Keratinocyte (primary cell): ENCODE measurements around the gene ZBTB44. TPM values are rescaled to one million over a fixed set of nuclear protein-coding genes. Genes with fewer than 3 reads are reported as not detected.

Source experiments
- DNase-seq: peaks from one replicate; pipeline ENCODE4 v3.0.0-alpha.2; 2011; ENCODE audit warnings: low read depth, missing footprints, low spot score
- FAIRE-seq: peaks from 2 replicates; lab custom pipeline; 2011; peaks lifted over from hg19 to GRCh38; lab: Jason Lieb, UNC
- H2AFZ ChIP-seq: 2 replicates; pipeline ENCODE4 v1.6.0; 2012; ENCODE audit warnings: low read length, control low read depth, inconsistent platforms; ENCODE audit not compliant: control insufficient read depth
- H3K27ac ChIP-seq: 2 replicates; pipeline ENCODE4 v1.5.1; 2011; ENCODE audit warnings: low read length; ENCODE audit not compliant: control insufficient read depth, insufficient read depth
- H3K27me3 ChIP-seq: 3 replicates; pipeline ENCODE4 v1.6.0; 2011; ENCODE audit warnings: low read length; ENCODE audit not compliant: control insufficient read depth, insufficient read depth; ENCODE audit errors: extremely low read depth
- H3K36me3 ChIP-seq, 2 experiments: 2 replicates in 1 of 2; 3 replicates in 1 of 2; pipeline ENCODE4 v1.5.1; 2011; ENCODE audit warnings: low read length in 2 of 2, mild to moderate bottlenecking in 1 of 2; ENCODE audit not compliant: control insufficient read depth in 2 of 2, insufficient read depth in 2 of 2; ENCODE audit errors: extremely low read depth in 1 of 2
- H3K4me1 ChIP-seq: 3 replicates; pipeline ENCODE4 v1.5.1; 2011; ENCODE audit warnings: low read length; ENCODE audit not compliant: control insufficient read depth, insufficient read depth; ENCODE audit errors: extremely low read depth
- H3K4me2 ChIP-seq: 3 replicates; pipeline ENCODE4 v1.6.0; 2011; ENCODE audit warnings: low read depth, low read length; ENCODE audit not compliant: control insufficient read depth, insufficient read depth; ENCODE audit errors: extremely low read depth
- H3K4me3 ChIP-seq, 3 experiments: fragments of 200-600 bp in 1 of 3; sonication (generic) in 1 of 3; 2 replicates in 2 of 3; 3 replicates in 1 of 3; pipeline ENCODE4 v1.5.1; 2011 to 2016; ENCODE audit warnings: low read length in 3 of 3, mild to moderate bottlenecking in 3 of 3, control low read depth in 2 of 3, inconsistent platforms in 1 of 3, low read depth in 1 of 3, mixed read lengths in 1 of 3, mixed run types in 1 of 3, moderate library complexity in 1 of 3; ENCODE audit not compliant: control insufficient read depth in 2 of 3, insufficient read depth in 2 of 3; ENCODE audit errors: extremely low read depth in 1 of 3
- H3K79me2 ChIP-seq: 2 replicates; pipeline ENCODE4 v1.6.0; 2012; ENCODE audit warnings: low read length; ENCODE audit not compliant: control insufficient read depth, insufficient read depth
- H3K9ac ChIP-seq: 3 replicates; pipeline ENCODE4 v1.6.0; 2011; ENCODE audit warnings: low read length; ENCODE audit not compliant: control insufficient read depth, insufficient read depth; ENCODE audit errors: extremely low read depth
- H3K9me1 ChIP-seq: 3 replicates; pipeline ENCODE4 v1.6.0; 2011; ENCODE audit warnings: low read length; ENCODE audit not compliant: control insufficient read depth, insufficient read depth; ENCODE audit errors: extremely low read depth
- H3K9me3 ChIP-seq: 2 replicates; pipeline ENCODE4 v1.5.1; 2012; ENCODE audit warnings: low read depth, low read length; ENCODE audit not compliant: control insufficient read depth
- H4K20me1 ChIP-seq: 3 replicates; pipeline ENCODE4 v1.6.0; 2011; ENCODE audit warnings: low read length; ENCODE audit not compliant: control insufficient read depth, insufficient read depth; ENCODE audit errors: extremely low read depth
- EZH2 ChIP-seq: IDR thresholded peaks from one replicate; pipeline ENCODE4 v1.6.1; 2012; ENCODE audit warnings: inconsistent platforms, mild to moderate bottlenecking, low read length, moderate library complexity
- dilution Hi-C: fragments of 300-500 bp; cut with MboI; formaldehyde crosslinking; loops from one replicate; pipeline ENCODE4 v1.7.0; 2020; ENCODE audit warnings: low sequenced_read_pairs; ENCODE audit not compliant: extremely low pct_ligation_motif_present
- polyA plus RNA-seq, 5 experiments: library from polyadenylated mRNA; depleted of rRNA in 3 of 5; stranded (reverse) in 3 of 5; stranded (forward) in 1 of 5; unstranded in 1 of 5; fragments of >200 nt; gene quantifications; 1 replicate in 1 of 5; 2 replicates in 3 of 5; 3 replicates in 1 of 5; pipeline versions ENCODE4 v1.2.1 to v1.2.3, GENCODE V29; 2011 to 2012; ENCODE audit warnings: missing spikeins in 2 of 5, low read depth in 1 of 5, low replicate concordance in 1 of 5
- TF ChIP-seq, protein P1 (sequence below), 3 experiments: IDR thresholded peaks in 1 of 3; conservative IDR thresholded peaks in 1 of 3; optimal IDR thresholded peaks in 1 of 3; 2 replicates in 2 of 3; 3 replicates in 1 of 3; pipeline versions ENCODE3 to v1.5.1; 2011; ENCODE audit warnings: low read length in 3 of 3, mild to moderate bottlenecking in 3 of 3, moderate library complexity in 2 of 3, control low read depth in 1 of 3, inconsistent platforms in 1 of 3; ENCODE audit not compliant: insufficient read depth in 2 of 3; ENCODE audit errors: extremely low read depth in 1 of 3

ZBTB44 gene
- polyA plus RNA-seq, 1 donor (not counting 4 experiments of a cell fraction or from before 2014, with no cell fraction given): 16.8 TPM

DNA sequence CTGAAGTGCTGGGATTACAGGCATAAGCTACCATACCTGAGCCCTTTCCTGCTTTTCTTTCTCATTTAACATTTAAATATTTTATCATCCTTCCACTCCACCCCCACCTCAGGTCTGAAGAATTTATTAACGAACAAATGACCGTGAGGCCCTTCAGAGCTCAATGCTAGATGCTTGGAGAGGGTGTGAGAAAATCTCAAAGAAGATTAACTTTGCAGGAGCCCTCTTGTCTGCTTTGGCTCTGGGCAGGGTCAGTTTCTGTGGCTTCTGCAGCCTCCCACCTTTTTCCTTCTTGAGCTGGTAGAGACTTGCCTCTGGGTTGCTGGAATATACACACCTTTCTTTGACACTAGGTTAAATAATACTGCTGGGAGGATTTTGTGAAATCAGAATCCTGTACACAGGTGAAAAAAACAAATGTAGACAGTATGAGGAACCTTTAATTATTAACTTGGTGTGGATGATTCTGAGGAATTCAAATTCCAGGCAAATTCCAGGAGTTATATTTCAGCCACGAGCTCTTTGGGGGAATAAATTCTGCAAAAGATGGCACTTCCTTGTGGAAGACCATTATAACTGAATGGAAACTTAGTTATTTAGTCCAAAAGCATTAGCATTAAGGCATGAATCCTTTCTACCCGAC lies 3.4 kb upstream of the ZBTB44 start:
- Histone ChIP-seq H3K4me1 (peaks cover 7% of the 10 kb centered on the region), H3K4me3 (no peak overlapping the region), H3K27me3 (no peaks in the 10 kb centered on the region), H3K9me1 (no peaks in the 10 kb centered on the region), H3K79me2 (peaks cover 2% of the 10 kb centered on the region), H3K36me3 (no peaks in the 10 kb centered on the region), H4K20me1 (no peaks in the 10 kb centered on the region), H2AFZ (no peak overlapping the region), H3K9ac (no peak overlapping the region), H3K9me3 (peaks cover 13% of the 10 kb centered on the region), H3K27ac (no peak overlapping the region), H3K4me2 (no peak overlapping the region)
- DNase-seq: no peak
- FAIRE-seq: no peak
- dilution Hi-C loops: no loop called here
- TF ChIP-seq, protein P1, sequence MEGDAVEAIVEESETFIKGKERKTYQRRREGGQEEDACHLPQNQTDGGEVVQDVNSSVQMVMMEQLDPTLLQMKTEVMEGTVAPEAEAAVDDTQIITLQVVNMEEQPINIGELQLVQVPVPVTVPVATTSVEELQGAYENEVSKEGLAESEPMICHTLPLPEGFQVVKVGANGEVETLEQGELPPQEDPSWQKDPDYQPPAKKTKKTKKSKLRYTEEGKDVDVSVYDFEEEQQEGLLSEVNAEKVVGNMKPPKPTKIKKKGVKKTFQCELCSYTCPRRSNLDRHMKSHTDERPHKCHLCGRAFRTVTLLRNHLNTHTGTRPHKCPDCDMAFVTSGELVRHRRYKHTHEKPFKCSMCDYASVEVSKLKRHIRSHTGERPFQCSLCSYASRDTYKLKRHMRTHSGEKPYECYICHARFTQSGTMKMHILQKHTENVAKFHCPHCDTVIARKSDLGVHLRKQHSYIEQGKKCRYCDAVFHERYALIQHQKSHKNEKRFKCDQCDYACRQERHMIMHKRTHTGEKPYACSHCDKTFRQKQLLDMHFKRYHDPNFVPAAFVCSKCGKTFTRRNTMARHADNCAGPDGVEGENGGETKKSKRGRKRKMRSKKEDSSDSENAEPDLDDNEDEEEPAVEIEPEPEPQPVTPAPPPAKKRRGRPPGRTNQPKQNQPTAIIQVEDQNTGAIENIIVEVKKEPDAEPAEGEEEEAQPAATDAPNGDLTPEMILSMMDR (optimal IDR thresholded peaks at IDR 0.05 in 1 of 3, IDR thresholded peaks at IDR 0.05 in 1 of 3, conservative IDR thresholded peaks at IDR 0.05 in 1 of 3; ENCODE audit: extremely low read depth in 1 of 3, insufficient read depth in 2 of 3, low read length in 3 of 3): no peak
- no peak for TF ChIP-seq EZH2

DNA sequence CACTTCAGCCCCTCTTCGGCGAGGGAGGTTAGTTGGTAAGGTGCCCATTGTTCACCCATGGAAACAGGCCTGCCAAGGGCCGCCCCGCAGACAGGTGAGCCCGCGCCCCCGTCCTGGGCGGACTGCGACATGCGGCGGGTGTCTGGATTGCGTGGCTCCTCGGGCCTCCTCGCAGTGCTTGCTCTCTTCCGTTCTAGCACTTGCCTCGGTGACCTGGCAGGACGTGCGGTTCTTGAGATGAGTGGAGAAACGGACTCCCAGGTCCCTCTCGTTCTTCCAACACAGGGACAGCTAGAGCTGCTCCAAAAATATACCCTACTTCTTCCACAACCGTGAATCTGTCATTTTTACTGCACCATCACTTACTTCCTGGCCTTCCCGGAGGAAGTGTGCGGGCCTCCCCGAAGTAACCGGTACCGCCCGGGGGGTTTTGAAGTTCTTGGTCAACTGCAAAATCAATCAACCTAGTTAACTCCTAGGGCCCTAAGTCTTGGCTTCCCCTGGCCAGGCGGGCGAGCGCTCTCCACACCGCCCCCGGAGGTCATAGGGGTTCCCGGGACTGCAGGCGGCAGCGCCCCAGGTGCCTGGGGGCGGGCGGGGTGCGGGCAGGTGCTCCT lies 745 bp upstream of the ZBTB44 start:
- H2AFZ ChIP-seq: peak overlapping the region; percentile 99
- dilution Hi-C loops: no loop called here
- peak overlapping the region; percentile 81 for H3K27ac ChIP-seq
- no peaks in the 10 kb centered on the region for H3K36me3 ChIP-seq
- peak overlapping the region; percentile 75 for H3K9ac ChIP-seq
- peaks cover under 1% of the 10 kb centered on the region for H3K9me3 ChIP-seq
- peak overlapping the region; percentile 68 to 77 (median 68) for H3K4me3 ChIP-seq
- peak overlapping the region; percentile 96 for H3K4me2 ChIP-seq
- no peaks in the 10 kb centered on the region for H3K9me1 ChIP-seq
- H4K20me1 ChIP-seq: no peaks in the 10 kb centered on the region
- no peak for DNase-seq
- peaks cover 23% of the 10 kb centered on the region for H3K4me1 ChIP-seq
- peaks cover 24% of the 10 kb centered on the region for H3K79me2 ChIP-seq
- no peaks in the 10 kb centered on the region for H3K27me3 ChIP-seq
- FAIRE-seq: no peak
- TF ChIP-seq, protein P1 (optimal IDR thresholded peaks at IDR 0.05 in 1 of 3, IDR thresholded peaks at IDR 0.05 in 1 of 3, conservative IDR thresholded peaks at IDR 0.05 in 1 of 3; ENCODE audit: extremely low read depth in 1 of 3, insufficient read depth in 2 of 3, low read length in 3 of 3): peak; percentile 6 to 17 (median 9)
- TF ChIP-seq EZH2: no peak
